Measurements from ENCODE around the gene RABAC1.

RABAC1 gene

DNA sequence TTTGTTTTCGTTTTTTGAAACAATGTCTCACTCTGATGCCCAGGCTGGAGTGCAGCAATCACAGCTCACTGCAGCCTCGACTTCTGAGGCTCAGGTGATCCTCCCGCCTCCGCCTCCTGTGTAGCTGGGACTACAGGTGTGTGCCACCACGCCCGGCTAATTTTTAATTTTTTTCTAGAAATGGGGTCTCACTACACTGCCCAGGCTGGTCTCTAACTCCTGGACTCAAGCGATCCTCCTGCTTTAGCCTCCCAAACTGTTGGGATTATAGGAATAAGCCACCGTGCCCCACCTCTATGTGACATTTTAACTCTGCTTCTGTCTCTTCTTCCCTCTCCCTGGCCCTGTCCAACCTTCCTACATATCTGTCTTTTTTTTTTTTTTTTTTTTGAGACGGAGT is 29.8 kb upstream of the RABAC1 start:
- DNase-seq = no peak

DNA sequence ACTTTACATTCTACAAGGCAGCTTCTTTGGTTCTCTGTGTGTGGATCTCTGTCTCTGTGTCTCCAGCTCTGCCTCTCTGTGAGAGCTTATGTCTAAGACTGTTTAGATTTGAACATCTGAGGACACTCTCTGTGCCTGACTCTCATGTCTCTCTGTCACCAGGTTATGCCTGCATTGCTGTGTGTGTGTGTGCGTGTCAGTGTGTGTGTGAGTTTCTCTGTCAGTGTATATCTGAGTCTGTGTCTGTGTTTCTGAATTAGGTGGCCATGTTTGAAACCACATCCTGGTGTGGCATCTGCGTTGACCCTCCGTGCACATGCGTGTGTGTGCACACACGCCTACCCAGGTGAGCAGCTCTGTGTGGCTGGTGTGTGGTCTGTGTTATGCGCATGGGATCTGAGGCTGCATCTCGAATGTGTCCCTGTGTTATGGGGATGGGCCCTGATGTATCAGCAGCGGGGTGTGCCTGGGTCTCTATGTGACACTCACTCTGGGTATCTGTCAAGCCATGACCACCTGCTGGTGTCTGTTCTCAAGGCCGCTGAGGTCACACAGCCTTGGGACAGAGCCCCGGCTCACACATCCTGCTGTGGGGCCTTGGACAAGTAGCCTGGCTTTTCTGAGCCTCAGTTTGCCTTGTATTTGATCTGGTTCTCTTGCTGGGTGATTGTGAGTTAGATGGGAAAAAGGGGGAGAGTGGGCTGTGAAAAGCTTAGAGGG is 28.2 kb upstream of the RABAC1 start:
- no peak for DNase-seq

GRCh38 chr19:41984961-41985360 is 25.8 kb upstream of the RABAC1 start:
- DNase-seq = no peak

DNA sequence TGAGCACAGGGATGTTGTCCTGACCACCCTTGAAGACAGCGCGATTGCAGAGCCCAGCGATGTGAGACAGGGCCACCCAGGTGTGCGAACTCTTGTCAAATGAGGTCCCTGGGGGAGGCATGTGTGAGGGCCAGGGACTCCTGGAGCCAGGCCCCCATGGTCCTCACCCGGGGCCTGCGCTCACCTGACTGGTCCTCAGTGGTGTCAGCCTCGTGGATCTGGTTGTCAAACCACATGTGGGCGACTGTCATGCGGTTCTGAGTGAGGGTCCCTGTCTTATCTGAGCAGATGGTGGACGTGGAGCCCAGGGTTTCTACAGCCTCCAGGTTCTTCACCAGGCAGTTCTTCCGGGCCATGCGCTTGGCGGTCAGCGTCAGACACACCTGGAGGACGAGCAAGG is 22.6 kb upstream of the RABAC1 start:
- DNase-seq = no peak

DNA sequence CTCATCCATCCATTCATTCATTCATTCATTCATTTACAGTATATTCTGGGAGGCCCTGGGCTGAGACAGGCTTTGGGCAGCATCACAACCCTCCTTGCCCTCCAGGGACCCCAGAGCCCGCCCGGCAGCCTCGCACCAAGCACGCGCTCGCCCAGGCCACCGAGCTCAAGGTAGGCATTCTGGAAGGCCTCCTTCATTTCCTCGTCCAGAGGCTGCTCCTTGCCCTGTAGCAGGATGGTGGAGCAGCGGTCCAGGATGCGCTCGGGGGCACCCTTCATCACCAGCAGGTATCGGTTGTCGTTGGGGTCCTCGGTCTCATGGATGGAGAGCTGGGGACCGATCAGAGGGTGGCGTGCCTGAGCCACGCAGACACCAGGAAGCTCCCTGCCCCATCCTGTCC is 19.3 kb upstream of the RABAC1 start:
- no peak for DNase-seq

- no peak for DNase-seq
Observed at GRCh38 chr19:41977916-41978315, 18.8 kb upstream of the RABAC1 start.

DNA sequence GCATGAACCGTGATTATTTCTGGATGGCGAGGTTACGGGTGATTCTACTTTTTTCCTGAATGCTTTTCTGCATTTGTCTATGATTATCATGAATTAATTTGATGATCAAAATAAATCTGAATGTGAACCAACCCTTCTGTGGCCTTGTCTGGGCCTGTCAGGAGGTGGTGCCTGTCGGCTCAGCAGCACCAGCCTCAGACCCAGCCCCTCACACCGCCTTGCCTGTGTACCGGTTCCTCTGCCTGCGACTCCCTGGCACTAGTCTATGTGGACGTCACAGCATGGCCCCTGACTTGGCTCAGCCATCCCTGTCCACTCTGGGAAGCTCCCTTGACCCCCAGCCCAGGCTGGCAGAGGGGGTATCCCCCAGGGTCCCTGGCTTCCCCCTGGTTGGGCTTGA is 15.5 kb upstream of the RABAC1 start:
- no peak for DNase-seq

GRCh38 chr19:41971363-41971762 is 12.2 kb upstream of the RABAC1 start:
- DNase-seq = no peak

- no peak for DNase-seq
Observed at GRCh38 chr19:41969772-41970458, 10.8 kb upstream of the RABAC1 start.

DNA sequence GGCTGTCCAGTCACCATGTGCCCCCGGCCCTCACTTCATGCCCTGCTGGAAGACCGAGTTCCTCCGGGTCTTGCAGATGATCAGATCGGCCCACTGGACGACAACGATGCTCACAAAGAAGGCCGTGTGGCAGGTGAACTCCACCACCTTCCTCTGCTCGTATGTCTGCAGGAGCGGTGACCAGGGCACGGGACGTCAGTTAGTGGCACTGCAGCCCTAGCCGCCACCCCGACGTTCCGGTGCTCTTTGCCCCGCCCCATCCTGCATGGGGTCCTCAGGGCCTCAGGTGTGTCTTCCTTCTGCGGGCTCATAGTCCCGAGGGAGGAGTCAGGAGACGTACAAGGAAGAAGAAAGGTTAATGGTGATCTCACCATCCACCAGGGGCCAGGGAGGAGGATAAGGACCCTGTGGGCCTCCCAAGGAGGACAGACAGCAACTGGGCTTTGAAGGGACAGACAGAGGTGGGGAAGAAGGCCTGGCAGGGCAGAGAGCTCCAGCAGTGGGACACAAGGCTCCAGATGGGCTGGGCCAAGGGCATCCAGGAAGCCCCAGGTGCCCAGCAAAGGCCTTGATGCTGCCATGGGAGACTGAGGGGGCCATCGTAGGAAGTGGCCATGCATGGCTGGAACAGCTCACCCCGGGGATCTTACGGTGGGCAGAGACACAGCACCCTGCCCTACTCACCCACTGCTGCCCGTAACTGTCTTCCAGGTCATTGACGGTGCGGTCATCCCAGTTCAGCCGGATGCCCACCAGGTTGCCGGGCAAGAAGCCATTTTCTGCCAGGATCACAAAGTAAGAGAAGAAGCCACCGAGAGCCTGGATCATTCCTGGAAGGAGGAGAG is 9.9 kb upstream of the RABAC1 start:
- no peak for DNase-seq

DNA sequence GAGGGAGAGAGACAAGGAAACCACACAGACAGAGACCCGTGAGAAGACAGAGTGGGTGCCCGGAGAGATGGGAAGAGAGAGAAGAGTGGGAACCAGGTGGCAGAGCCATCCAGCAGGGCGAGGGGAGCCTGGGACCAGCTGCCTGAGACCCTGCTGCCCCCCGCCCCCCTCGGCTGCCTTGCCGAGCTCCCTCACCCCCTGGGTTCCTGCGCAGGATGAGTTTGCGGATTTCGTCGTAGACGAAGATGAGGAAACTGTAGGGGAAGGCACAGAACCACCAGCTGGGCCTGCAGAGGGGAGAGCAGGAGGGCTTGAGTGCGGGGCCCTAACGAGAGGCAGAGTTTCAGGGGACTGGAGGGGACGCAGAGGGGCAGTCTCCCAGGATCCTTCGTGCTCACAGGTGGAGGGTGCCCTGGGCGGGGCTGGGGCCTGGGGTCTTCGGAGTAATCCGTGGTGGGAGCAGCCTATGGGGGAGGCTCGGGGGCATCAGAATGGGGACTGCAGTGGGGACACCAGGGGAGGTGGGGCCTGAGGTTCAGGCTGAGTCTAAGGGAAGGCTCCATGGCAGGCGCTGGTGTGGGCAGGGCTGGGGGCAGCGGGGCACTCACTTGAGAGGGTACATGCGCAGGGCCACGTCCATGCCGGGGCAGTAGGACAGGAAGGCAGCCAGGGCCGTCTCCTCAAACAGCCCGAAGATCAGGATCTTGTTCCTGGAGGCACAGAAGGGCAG is 8.1 kb upstream of the RABAC1 start:
- DNase-seq = no peak

DNA sequence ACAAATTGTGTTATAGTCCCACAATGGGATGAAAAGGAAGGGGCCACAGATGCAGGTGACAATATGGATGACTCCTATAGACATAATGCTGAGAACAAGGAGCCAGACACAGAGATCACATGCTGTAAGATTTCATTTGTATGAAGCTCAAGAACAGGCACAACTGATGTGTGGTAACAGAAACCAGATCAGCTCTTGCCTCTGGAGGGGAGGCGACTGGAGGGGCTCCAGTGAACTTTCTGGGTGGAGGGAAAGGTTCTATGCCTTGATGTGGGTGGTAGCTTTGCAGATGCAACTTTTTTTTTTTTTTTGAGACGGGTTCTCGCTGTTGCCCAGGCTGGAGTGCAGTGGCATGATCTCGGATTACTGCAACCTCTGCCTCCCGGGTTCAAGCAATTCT is 6.0 kb upstream of the RABAC1 start:
- DNase-seq = no peak

- no peak for DNase-seq
Observed at GRCh38 chr19:41960973-41961372, 1.9 kb upstream of the RABAC1 start.

- DNase-seq = peak; percentile 23
Observed at GRCh38 chr19:41958367-41959055, 610 bp downstream of the RABAC1 start.

DNA sequence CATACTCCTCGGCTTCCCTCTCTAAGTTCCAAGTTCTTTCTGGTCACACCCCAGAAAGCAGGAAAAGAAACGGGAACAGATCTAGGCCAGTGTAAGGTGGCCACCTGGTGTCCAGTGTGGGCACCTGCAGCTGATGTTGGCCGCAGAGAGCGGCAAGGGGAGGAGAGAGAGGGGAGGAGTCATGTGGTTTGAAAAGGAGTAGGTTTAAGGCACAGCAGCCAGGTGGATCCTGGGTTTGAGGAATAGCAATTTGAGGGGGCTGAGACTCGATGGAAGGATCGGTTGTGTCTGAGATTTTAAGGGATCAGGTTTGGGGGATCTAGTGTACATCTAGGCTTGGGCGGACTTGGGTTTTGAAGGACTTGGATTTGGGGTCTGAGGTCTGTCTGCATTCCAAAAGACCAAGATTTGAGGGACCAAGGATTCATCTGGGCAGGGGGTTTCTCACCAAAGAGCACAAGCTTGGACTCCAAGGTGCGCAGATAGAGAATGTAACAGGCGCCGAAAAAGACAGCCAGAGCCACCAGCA is 1.2 kb downstream of the RABAC1 start:
- DNase-seq = peak; percentile 58

DNA sequence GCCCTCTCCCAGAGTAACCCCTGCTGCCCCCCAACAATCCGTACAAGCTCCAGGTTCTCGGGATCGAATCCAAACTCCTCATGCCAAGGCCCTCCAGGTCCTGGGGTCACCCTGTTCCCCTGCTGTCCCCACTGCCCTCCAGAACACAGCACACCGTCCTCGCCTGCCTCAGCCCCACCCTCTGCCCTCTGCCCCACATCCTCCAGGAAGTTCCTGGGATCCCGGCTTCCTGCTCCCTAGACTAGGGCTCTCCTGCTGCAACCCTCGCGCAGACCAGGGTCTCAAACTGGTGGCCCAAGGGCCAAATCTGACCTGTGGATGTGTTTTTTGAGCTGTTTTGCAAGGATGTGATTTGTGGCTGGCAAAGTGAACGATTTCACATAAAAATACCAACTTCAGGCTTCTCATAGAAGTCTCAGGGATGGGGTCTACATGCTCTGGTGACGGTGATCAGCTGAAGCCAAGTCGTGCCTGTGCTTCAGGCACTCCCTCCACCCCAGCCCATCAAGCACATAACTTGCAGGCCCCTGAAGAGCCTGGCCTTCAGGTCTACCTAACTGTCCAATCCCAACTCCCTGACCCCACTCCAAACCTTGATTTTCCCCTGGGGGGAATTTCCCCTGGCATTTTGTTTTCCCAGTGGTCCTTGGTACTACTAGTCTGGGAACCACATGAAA is 1.8 kb downstream of the RABAC1 start:
- no peak for DNase-seq

GRCh38 chr19:41956621-41957020 is 2.5 kb downstream of the RABAC1 start:
- DNase-seq = no peak

GRCh38 chr19:41955521-41955920 is 3.6 kb downstream of the RABAC1 start:
- no peak for DNase-seq

DNA sequence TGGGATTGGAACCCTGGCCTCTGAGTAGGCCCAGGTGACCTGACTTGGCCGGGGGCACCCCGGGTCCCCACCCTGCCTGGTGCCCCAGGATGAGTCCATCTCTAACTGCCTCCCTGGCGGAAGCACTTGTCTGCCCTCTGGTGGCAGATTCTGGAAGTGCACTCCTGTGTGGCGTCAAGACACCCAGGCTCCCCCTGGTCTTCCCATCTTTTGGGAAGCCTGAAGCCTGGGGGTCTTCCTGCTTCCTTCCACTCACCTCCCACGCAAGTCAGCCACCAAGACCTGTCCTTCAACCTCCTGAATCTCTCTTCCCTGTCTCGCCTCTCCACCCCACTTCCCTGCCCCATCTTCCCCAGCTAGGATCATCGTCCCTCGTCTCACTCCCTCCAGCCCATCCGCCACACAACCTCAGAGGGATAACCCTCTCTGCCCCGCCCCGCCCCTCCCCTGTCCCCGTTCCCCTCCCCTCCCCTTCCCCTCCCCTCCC is 7.4 kb downstream of the RABAC1 start:
- peak; percentile 54 for DNase-seq

DNA sequence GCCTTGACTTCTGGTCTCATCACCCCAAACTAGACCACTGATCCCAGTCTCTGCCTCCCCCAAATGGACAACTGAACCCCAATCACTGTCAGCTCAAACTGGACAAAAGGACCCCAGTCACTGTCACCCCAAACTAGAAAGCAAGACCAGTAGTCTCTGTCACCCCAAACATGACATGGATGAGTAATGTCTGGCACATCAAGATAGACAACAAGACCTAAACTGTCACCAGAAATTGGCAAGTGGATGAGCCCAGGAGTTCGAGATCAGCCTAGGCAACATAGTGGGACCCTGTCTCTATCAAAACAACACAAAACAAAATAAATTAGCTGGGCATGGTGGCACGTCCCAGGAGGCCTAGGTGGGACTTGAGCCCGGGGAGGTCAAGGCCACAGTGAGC is 12.0 kb downstream of the RABAC1 start:
- no peak for DNase-seq

- no peak for DNase-seq
Observed at GRCh38 chr19:41945135-41945766, 13.9 kb downstream of the RABAC1 start.

All from NCI-H1092 (cell line).